Measurements from ENCODE around the gene KCNRG.

The KCNRG gene

GRCh38 chr13:50069261-50069660 is 54.0 kb downstream of the KCNRG start:
- DNase-seq (ENCODE audit: extremely low read depth, low read depth) = no peak
- H3K4me3 ChIP-seq (replicated peaks; ENCODE audit: low read depth, low read length) = no peak overlapping the region
- TF ChIP-seq CTCF (IDR thresholded peaks at IDR 0.05; ENCODE audit: low read depth, low read length, missing control alignments) = no peak

- DNase-seq (ENCODE audit: extremely low read depth, low read depth) = no peak
- no peak for TF ChIP-seq CTCF (IDR thresholded peaks at IDR 0.05; ENCODE audit: low read depth, low read length, missing control alignments)
- no peak overlapping the region for H3K4me3 ChIP-seq (replicated peaks; ENCODE audit: low read depth, low read length)
Measured at GRCh38 chr13:50070186-50070585, 54.9 kb downstream of the KCNRG start.
